ENCODE data around the gene WDR5.

WDR5 gene

DNA sequence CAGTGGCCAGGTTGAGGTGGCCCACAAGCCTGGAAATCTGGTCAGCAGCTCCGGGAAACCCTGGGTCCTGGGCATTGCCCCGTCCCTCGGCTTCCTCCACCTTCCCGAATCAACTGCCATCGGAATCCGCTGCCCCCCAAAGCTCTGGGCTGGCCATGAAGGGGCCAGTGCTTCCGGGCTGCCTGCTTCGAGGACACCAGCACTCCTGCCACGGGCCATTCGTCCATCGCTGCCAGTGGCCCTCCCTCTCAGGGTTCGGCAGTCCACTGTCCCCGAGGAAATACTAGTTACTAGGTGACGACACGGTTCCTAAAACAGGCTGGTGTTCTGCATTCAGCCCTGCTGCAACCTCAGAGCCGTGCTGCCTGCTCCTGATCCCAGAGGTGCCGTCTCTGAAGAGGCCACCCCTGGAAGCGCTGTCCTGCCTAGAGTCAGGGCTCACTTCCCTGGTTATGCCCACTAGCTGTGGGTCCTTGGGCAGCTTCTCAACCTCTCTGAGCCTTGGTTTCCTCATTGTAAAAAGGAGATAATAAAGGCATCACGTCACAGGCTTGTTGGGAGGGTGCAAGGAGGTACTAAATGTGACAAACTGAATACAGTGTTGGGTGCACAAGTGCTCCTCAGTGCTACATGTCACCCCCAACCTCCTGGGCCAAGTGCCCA is 3.5 kb upstream of the WDR5 start:
- DNase-seq, result no peak

DNA sequence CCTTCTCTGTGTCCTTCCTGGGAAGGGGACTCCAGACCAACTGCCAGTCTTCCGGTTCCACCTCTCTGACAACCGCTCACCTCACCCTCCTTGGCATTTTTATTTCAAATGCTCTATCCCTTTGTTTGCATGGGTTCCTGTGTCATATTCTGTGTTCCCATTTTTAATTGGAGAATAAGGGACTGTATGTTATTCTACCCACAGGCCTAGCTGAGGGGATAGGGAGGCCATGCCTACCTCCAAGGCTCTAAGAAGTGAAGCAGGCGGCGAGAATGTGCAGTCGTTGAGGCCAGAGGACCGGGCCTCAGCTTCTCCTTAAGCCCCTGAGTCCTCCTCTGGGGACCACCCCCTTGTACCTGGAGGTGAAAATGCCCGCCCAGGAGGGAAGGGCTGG is 936 bp upstream of the WDR5 start:
- no peak for DNase-seq

- no peak for DNase-seq
Observed at GRCh38 chr9:134136118-134136995, 475 bp downstream of the WDR5 start.

DNA sequence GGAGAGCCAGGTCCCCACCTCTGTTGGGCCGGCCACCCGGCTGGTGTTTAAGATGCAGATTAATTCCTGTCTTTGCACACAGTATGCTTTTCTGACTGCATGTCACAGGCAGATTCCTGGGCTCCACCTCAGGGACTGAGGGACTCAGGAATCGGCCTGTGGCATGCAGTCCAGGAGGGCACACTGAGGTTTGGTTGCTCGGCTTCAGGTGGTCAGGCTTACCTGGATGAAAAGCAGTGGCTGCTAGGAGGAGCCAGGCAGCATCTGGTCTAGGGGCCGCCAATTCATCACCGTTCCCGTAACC is 1.1 kb downstream of the WDR5 start:
- DNase-seq, result no peak

GRCh38 chr9:134138292-134138691 is 2.4 kb downstream of the WDR5 start:
- no peak for DNase-seq

GRCh38 chr9:134139081-134139480 is 3.2 kb downstream of the WDR5 start:
- DNase-seq, result no peak

DNA sequence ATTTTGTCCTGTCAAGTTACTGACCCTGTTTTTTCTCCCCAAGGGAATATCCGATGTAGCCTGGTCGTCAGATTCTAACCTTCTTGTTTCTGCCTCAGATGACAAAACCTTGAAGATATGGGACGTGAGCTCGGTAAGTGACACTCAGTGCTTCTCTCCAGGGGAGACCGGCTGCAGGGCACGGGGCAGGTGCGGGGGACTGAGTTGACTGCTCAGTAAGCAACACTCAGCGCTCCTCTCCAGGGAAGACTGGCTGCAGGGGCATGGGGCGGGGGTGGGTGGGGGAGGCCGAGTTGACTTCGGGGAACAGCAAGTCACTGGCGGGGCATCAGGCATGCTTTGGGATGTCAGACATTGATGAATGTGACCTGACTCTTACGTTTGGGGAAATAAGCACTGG is 6.0 kb downstream of the WDR5 start:
- DNase-seq, result no peak

DNA sequence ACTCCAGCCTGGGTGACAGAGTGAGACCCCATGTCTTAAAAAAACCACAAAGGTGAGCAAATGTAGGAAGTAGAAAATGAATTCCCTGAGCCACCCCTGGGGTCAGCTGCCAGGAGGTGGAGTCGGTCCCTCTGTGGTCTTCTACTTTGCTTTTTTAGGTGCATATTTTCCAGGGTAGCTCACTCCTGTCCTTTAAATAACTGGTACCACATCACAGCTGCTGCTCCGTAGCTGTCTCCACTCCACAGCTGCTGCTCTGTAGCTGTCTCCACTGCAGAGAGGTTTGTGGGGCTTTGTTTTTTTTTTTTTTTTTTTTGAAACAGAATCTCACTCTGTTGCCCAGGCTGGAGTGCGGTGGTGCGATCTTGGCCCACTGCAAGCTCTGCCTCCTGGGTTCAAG is 8.9 kb downstream of the WDR5 start:
- DNase-seq, result no peak

- no peak for DNase-seq
Observed at GRCh38 chr9:134145262-134145661, 9.4 kb downstream of the WDR5 start.

- DNase-seq, result no peak
Observed at GRCh38 chr9:134146774-134147493, 11.1 kb downstream of the WDR5 start.

DNA sequence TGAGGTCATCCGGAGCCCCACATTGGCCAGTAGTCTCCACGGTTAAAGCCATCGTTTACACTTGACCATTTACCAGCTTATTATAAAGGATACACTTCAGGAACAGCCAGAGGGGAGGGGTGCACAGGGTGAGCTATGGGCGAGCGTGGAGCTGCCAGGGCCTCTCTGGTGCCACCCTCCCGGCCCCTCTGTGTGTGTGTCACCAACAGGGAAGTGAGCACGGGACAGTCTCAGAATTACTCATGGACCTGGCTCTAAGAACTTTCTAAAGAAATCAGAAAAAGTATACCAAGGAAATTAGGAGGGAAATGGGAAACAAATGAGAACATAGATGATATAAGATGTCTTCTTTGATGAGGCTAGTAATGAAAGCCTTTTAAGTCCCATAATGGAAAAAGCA is 13.5 kb downstream of the WDR5 start:
- DNase-seq, result no peak

DNA sequence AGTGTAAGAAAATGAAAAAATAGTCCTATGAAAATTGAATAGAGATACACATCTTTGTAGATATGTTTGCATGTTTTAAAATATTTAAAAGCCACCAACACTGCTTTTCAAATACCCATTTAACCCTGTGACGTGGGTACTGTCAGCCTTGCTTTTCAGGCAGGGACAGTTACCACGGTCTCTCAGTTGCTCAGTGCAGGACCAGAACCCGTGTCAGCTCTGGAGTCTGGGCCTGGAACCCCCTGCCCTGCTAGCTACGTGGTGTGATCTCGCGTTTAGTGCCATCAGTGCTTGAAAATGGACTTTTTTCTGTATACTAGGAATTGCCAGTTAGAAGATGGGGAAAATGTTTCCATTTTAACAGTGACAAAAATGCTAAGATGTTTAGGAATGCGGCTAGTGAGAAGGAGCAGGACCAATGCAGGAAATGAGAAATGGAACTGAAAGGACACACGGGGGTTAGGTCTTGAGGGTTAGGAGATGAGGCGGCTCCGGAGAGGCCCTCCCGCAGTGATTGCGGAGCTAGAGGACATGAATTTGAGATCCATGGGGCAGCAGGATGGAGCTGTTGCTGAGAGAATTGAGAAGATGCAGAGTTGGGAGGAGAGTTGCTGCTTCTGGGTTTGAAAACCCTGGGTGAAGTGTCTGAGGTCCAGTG is 14.8 kb downstream of the WDR5 start:
- DNase-seq, result no peak

DNA sequence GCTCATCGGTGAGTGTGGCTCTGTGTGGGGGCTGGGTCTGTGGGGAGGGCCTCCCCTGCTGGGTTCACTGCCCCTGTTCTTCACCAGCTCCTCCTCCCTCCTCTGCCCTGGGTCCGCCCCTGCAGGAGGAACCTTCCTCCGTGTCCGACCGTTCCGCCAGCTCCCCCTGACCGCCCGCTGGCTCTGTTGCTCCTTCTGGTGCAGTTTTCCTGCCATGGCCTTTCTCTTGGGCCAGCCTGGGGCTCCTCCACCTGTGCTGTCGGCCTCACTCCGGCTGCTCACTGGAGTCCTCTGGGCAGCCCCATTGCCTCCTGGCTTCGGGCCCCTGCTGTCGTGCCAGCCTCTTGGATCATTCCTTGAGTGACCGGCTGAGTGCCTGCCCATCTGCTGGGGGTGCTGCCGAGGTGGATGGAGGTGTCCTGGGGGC is 16.2 kb downstream of the WDR5 start:
- no peak for DNase-seq

DNA sequence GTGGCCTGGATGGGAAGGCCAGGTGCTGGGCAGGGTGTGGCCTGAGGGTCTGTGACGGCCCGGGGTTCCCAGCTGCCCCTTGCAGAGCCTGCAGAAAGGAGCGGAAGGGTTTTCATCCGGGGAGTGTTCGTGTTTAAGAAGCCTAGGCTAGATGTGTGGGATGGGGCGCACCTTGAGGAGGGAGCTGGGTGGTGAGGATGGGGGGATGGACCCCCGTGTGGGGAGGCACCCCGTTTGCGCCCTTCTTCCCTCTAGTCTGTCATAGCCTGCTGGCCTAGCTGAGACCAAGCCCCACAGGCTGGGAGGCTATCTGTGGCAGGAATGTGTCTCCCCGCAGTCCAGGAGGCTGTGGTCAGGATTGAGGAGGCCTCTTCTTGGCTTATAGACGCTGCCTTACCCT is 16.6 kb downstream of the WDR5 start:
- DNase-seq, result no peak

DNA sequence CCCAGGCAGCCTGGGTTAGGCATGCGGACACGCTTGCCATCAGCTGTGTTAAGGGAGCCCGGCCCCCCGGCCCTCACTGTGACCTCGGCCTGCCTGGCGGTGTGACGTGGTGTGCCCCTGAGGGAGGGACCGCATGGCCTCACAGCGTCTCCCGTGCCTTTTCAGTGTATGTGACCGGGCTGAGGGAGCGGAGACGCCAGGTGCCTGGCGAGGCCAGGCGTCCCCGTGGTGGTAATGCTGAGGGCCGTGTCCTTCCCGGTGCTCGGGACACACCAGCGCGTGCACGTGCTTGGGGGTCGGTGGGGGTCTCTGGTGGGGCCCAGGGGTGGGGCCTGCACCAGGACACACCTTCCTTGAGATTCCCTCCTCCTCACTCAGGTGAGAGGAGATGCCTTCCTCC is 17.6 kb downstream of the WDR5 start:
- DNase-seq, result no peak

DNA sequence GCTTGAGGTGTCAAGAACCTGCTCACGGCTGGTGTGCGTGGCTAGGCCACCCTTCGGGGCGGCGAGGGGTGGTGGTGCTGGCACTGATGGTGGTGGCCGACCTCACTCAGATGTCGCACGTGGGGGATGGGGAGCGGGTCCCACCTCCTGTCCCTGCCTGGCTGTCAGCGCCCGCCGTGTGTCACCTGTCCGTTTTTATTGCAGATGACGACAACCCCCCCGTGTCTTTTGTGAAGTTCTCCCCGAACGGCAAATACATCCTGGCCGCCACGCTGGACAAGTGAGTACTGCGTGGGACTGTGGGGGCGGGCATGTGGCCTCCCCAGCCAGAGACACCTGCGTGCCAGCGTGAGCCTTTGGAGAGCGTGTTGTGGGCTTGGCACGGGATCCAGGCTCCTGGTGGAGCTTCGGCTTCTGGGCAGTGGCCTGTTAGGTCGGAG is 18.4 kb downstream of the WDR5 start:
- DNase-seq, result no peak

- DNase-seq, result no peak
Observed at GRCh38 chr9:134155812-134156377, 20.0 kb downstream of the WDR5 start.

DNA sequence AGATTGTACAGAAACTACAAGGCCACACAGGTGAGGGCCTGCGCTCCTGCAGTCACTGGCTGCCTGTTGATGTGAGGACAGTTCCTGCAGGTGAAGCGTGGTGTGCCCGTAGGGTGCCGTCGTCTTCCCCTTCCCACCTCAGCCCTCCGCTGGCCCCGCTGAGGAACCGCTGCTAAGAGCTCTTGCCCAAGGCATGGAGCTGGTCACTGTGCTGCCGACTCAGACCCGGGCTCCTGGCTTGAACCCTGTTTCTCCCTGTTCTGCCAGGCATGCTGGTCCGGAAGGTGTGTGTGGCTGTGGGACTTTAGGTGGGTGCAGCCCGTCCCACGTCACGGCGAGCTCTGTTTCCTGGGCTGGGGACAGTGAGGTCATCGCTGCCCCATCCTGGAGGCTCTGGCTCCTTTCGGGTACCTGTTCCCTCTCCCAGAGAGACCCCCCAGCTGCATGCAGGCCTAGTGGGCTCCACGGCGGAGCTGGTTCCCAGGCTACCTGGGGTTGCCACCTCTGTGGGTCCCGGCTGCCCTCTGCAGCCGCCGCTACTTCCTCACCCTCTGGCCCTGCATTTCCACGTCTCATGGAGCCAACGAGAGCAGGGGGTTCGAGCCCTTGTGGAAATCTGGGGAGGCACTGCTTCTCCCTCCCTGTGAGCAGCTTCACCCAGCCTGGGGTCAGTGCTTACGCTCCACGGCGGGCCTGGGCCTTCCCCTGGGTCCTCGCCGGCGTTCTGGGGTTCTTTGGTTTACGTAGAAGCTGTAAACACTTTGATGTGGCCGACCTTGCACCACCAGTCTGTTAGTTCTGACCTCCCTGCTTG is 20.9 kb downstream of the WDR5 start:
- DNase-seq, result no peak

GRCh38 chr9:134157378-134157885 is 21.6 kb downstream of the WDR5 start:
- no peak for DNase-seq

DNA sequence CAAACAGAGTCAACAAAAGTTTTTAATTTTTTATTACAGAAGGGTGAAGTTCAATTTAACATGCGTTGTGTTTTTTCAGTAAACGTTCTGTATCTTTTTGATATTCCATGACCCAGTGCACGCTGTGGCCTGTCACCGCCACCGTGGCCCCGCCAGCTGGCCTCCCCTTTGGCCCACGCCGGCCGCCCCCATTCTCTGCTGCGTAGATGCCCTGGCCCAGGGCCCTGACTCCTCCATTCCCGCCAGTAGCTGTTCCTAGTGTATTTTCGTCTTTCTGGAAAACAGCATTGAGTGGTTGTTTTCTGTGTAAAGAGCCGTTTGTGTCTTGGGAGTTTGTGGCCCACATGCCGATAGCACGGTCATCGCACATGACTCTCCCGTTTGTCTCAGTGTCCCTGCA is 22.4 kb downstream of the WDR5 start:
- no peak for DNase-seq

DNA sequence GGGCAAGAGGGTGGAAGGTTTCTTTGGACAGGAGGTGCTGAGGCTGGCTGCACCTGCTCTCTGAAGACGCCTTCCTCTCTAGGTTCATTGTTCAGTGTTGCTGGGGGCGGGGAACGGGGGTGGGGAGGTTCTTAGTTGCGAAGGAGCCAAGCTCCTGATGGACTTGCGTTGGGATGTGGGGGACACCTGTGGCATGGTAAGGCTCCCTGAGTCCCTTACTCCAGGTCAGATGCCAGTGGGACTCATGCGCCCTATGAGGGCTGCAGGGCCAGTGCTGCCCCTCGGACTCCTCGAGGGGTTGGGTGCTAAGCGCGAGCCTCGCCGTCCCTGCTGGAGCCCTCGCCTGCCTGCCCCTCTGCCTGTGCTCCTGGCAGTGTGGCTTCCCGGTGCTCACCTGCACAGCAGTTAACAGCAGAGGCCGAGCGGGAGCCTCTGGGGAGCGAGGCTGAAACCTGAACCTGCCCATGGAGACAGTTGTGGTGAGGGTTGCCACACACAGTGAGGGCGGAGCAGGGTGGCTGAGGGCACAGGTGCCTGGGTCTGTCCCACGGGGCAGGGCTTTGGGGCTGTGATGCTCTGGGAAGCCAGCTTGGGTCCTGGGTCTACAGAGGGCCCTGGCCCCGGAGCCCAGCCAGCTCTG is 23.0 kb downstream of the WDR5 start:
- DNase-seq, result no peak
